GM12865 (cell line): Measurements from ENCODE around the gene MAD1L1.

Experiments
- DNase-seq: peaks from one replicate; pipeline ENCODE4 v3.0.0; 2010; ENCODE audit warnings: low read depth
- H3K4me3 ChIP-seq: 2 replicates; pipeline ENCODE4 v1.5.1; 2011; ENCODE audit warnings: mild to moderate bottlenecking, low read depth, low read length, control low read depth
- CTCF ChIP-seq: IDR thresholded peaks from 2 replicates; pipeline ENCODE4 v1.5.1; 2011; ENCODE audit warnings: low read length, control low read depth, low read depth, inconsistent platforms; ENCODE audit not compliant: insufficient read depth; ENCODE audit errors: missing control alignments

MAD1L1 gene

GRCh38 chr7:2099048-2099957, 133.4 kb downstream of the MAD1L1 start:
- no peak overlapping the region for H3K4me3 ChIP-seq
- DNase-seq, result peak; percentile 58
- TF ChIP-seq CTCF, result no peak

GRCh38 chr7:2098496-2098895, 134.2 kb downstream of the MAD1L1 start:
- no peak for TF ChIP-seq CTCF
- DNase-seq, result no peak
- no peak overlapping the region for H3K4me3 ChIP-seq

- H3K4me3 ChIP-seq, result no peak overlapping the region
- no peak for DNase-seq
- no peak for TF ChIP-seq CTCF
These were observed 134.7 kb downstream of the MAD1L1 start for GRCh38 chr7:2098056-2098455.

- DNase-seq, result no peak
- no peak overlapping the region for H3K4me3 ChIP-seq
- no peak for TF ChIP-seq CTCF
These were observed 135.3 kb downstream of the MAD1L1 start for GRCh38 chr7:2097492-2097891.

GRCh38 chr7:2096692-2097387, 135.9 kb downstream of the MAD1L1 start:
- no peak for TF ChIP-seq CTCF
- DNase-seq, result no peak
- no peak overlapping the region for H3K4me3 ChIP-seq

GRCh38 chr7:2095436-2095835, 137.3 kb downstream of the MAD1L1 start:
- DNase-seq, result no peak
- H3K4me3 ChIP-seq, result no peak overlapping the region
- no peak for TF ChIP-seq CTCF
